ENCODE measurements around the gene SHKBP1.

The SHKBP1 gene

GRCh38 chr19:40571005-40571318 lies 5.7 kb upstream of the SHKBP1 start:
- Histone ChIP-seq H3K27me3 (ENCODE audit: insufficient read depth, low read depth, severe bottlenecking) (no peaks in the 10 kb centered on the region), H3K4me3 (ENCODE audit: low read depth, low read length) (no peak overlapping the region), H3K27ac (no peak overlapping the region), H3K9me3 (ENCODE audit: severe bottlenecking) (no peaks in the 10 kb centered on the region), H3K36me3 (no peaks in the 10 kb centered on the region)
- TF ChIP-seq CTCF (IDR thresholded peaks at IDR 0.05; ENCODE audit: low read depth, low read length), result no peak
- no peak for DNase-seq

- TF ChIP-seq CTCF (IDR thresholded peaks at IDR 0.05; ENCODE audit: low read depth, low read length), result no peak
- Histone ChIP-seq H3K27me3 (ENCODE audit: insufficient read depth, low read depth, severe bottlenecking) (no peaks in the 10 kb centered on the region), H3K27ac (no peak overlapping the region), H3K9me3 (ENCODE audit: severe bottlenecking) (no peaks in the 10 kb centered on the region), H3K36me3 (0 out of 2 replicates have a peak, but pooled peaks cover 3% of the 10 kb centered on the region), H3K4me3 (ENCODE audit: low read depth, low read length) (no peak overlapping the region)
- DNase-seq, result no peak
Observed at GRCh38 chr19:40571831-40572495, 4.7 kb upstream of the SHKBP1 start.

- Histone ChIP-seq H3K9me3 (ENCODE audit: severe bottlenecking) (no peaks in the 10 kb centered on the region), H3K36me3 (peaks cover 10% of the 10 kb centered on the region), H3K27me3 (ENCODE audit: insufficient read depth, low read depth, severe bottlenecking) (no peaks in the 10 kb centered on the region), H3K4me3 (ENCODE audit: low read depth, low read length) (no peak overlapping the region), H3K27ac (no peak overlapping the region)
- no peak for DNase-seq
- TF ChIP-seq CTCF (IDR thresholded peaks at IDR 0.05; ENCODE audit: low read depth, low read length), result no peak
Observed at GRCh38 chr19:40575326-40575725, 1.3 kb upstream of the SHKBP1 start.

- H3K4me3 ChIP-seq (ENCODE audit: low read depth, low read length), result peak overlapping the region; percentile 90
- H3K9me3 ChIP-seq (ENCODE audit: severe bottlenecking), result no peaks in the 10 kb centered on the region
- peak overlapping the region; percentile 88 for H3K27ac ChIP-seq
- TF ChIP-seq CTCF (IDR thresholded peaks at IDR 0.05; ENCODE audit: low read depth, low read length), result no peak
- peaks cover 18% of the 10 kb centered on the region for H3K36me3 ChIP-seq
- H3K27me3 ChIP-seq (ENCODE audit: insufficient read depth, low read depth, severe bottlenecking), result no peaks in the 10 kb centered on the region
- DNase-seq, result no peak
Observed at GRCh38 chr19:40576151-40576584, 505 bp upstream of the SHKBP1 start.

GRCh38 chr19:40578442-40578908 lies 1.8 kb downstream of the SHKBP1 start:
- no peak overlapping the region for H3K27ac ChIP-seq
- H3K36me3 ChIP-seq, result peaks cover 19% of the 10 kb centered on the region
- H3K27me3 ChIP-seq (ENCODE audit: insufficient read depth, low read depth, severe bottlenecking), result no peaks in the 10 kb centered on the region
- no peak overlapping the region for H3K4me3 ChIP-seq (ENCODE audit: low read depth, low read length)
- no peak for TF ChIP-seq CTCF (IDR thresholded peaks at IDR 0.05; ENCODE audit: low read depth, low read length)
- H3K9me3 ChIP-seq (ENCODE audit: severe bottlenecking), result no peaks in the 10 kb centered on the region
- DNase-seq, result peak; percentile 43

- Histone ChIP-seq H3K36me3 (peaks cover 25% of the 10 kb centered on the region), H3K27me3 (ENCODE audit: insufficient read depth, low read depth, severe bottlenecking) (no peaks in the 10 kb centered on the region), H3K4me3 (ENCODE audit: low read depth, low read length) (no peak overlapping the region), H3K27ac (no peak overlapping the region), H3K9me3 (ENCODE audit: severe bottlenecking) (no peaks in the 10 kb centered on the region)
- no peak for DNase-seq
- TF ChIP-seq CTCF (IDR thresholded peaks at IDR 0.05; ENCODE audit: low read depth, low read length), result no peak
Observed at GRCh38 chr19:40580619-40581018, 3.9 kb downstream of the SHKBP1 start.

All from WERI-Rb-1 (cell line).